H9 (cell line): Measurements from ENCODE around the gene DCAF4. TPM values are rescaled to one million over a fixed set of nuclear protein-coding genes. Genes with fewer than 3 reads are reported as not detected.
"Not testable (repeated sequence)": the region's sequence is repeated elsewhere in the genome, so short reads cannot be mapped to it uniquely, and the experiment has no call there.

Experiments used
- DNase-seq: peaks from one replicate; pipeline ENCODE4 v3.0.0-alpha.2; 2017
- H2AFZ ChIP-seq: one replicate; pipeline ENCODE4 v1.6.1; 2013; ENCODE audit warnings: mild to moderate bottlenecking, low read length, control low read depth, moderate library complexity
- H2AK5ac ChIP-seq: 2 replicates; pipeline ENCODE4 v1.6.1; 2013; ENCODE audit warnings: low read length, control low read depth, mixed read lengths; ENCODE audit not compliant: insufficient read length
- H2BK120ac ChIP-seq: one replicate; pipeline ENCODE4 v1.6.1; 2013; ENCODE audit warnings: low read depth, mild to moderate bottlenecking, low read length, control low read depth, inconsistent platforms; ENCODE audit not compliant: poor library complexity, severe bottlenecking
- H2BK12ac ChIP-seq: 2 replicates; pipeline ENCODE4 v1.6.1; 2013; ENCODE audit warnings: low read length, control low read depth, mixed read lengths, low read depth; ENCODE audit not compliant: insufficient read length
- H2BK15ac ChIP-seq: 2 replicates; pipeline ENCODE4 v1.6.1; 2013; ENCODE audit warnings: low read depth, low read length, control low read depth
- H2BK20ac ChIP-seq: one replicate; pipeline ENCODE4 v1.6.1; 2013; ENCODE audit warnings: low read depth, mild to moderate bottlenecking, low read length, control low read depth, inconsistent platforms; ENCODE audit not compliant: poor library complexity, severe bottlenecking
- H2BK5ac ChIP-seq: 2 replicates; pipeline ENCODE4 v1.6.1; 2013; ENCODE audit warnings: low read length, control low read depth, mixed read lengths; ENCODE audit not compliant: insufficient read length
- H3K14ac ChIP-seq: 2 replicates; pipeline ENCODE4 v1.6.1; 2013; ENCODE audit warnings: low read length, control low read depth; ENCODE audit not compliant: insufficient read depth
- H3K18ac ChIP-seq: 2 replicates; pipeline ENCODE4 v1.6.1; 2013; ENCODE audit warnings: low read depth, mild to moderate bottlenecking, mixed read lengths, low read length, control low read depth; ENCODE audit not compliant: insufficient read length
- H3K23ac ChIP-seq: 2 replicates; pipeline ENCODE4 v1.6.1; 2013; ENCODE audit warnings: low read length, control low read depth, mixed read lengths, low read depth; ENCODE audit not compliant: insufficient read length
- H3K23me2 ChIP-seq: 2 replicates; pipeline ENCODE4 v1.6.1; 2013; ENCODE audit warnings: low read depth, mild to moderate bottlenecking, mixed read lengths, low read length, control low read depth; ENCODE audit not compliant: insufficient read length, poor library complexity, severe bottlenecking
- H3K27ac ChIP-seq: 2 replicates; pipeline ENCODE4 v1.5.1; 2013; ENCODE audit warnings: low read length, control low read depth, mixed read lengths, low read depth; ENCODE audit not compliant: insufficient read length
- H3K27me3 ChIP-seq: 2 replicates; pipeline ENCODE4 v1.6.1; 2013; ENCODE audit warnings: low read length, control low read depth, inconsistent platforms; ENCODE audit not compliant: insufficient read depth
- H3K4ac ChIP-seq: 2 replicates; pipeline ENCODE4 v1.6.1; 2013; ENCODE audit warnings: low read depth, mild to moderate bottlenecking, control low read depth, inconsistent platforms, low read length, moderate library complexity
- H3K4me1 ChIP-seq: 2 replicates; pipeline ENCODE4 v1.6.1; 2013; ENCODE audit warnings: low read length, control low read depth, inconsistent platforms; ENCODE audit not compliant: insufficient read depth
- H3K4me2 ChIP-seq: 2 replicates; pipeline ENCODE4 v1.6.1; 2013; ENCODE audit warnings: low read length, control low read depth, mixed read lengths; ENCODE audit not compliant: insufficient read length, insufficient read depth
- H3K56ac ChIP-seq: 2 replicates; pipeline ENCODE4 v1.6.1; 2013; ENCODE audit warnings: low read depth, mild to moderate bottlenecking, mixed read lengths, low read length, control low read depth; ENCODE audit not compliant: insufficient read length
- H3K79me1 ChIP-seq: 2 replicates; pipeline ENCODE4 v1.6.1; 2013; ENCODE audit warnings: low read depth, mild to moderate bottlenecking, moderate library complexity, low read length, control low read depth, inconsistent platforms; ENCODE audit not compliant: insufficient read depth, poor library complexity, severe bottlenecking
- H3K79me2 ChIP-seq: 2 replicates; pipeline ENCODE4 v1.6.1; 2013; ENCODE audit warnings: low read length, control low read depth, inconsistent platforms; ENCODE audit not compliant: insufficient read depth
- H3K9ac ChIP-seq: 2 replicates; pipeline ENCODE4 v1.6.1; 2013; ENCODE audit warnings: low read length, control low read depth, mixed read lengths; ENCODE audit not compliant: insufficient read length; ENCODE audit errors: extremely low read depth
- H3K9me3 ChIP-seq: one replicate; pipeline ENCODE4 v1.6.1; 2013; ENCODE audit warnings: low read depth, low read length, inconsistent platforms; ENCODE audit not compliant: control insufficient read depth
- H3T11ph ChIP-seq: one replicate; pipeline ENCODE4 v1.6.1; 2013; ENCODE audit warnings: mild to moderate bottlenecking, low read length, control low read depth, inconsistent platforms
- H4K20me1 ChIP-seq: one replicate; pipeline ENCODE4 v1.6.1; 2013; ENCODE audit not compliant: control insufficient read depth, insufficient read length, insufficient read depth
- H4K5ac ChIP-seq: 2 replicates; pipeline ENCODE4 v1.6.1; 2013; ENCODE audit warnings: low read depth, mild to moderate bottlenecking, mixed read lengths, low read length, control low read depth; ENCODE audit not compliant: insufficient read length
- H4K8ac ChIP-seq: replicated peaks from 2 replicates; pipeline ENCODE4 v1.6.1; 2013; ENCODE audit warnings: low read length, control low read depth, mixed read lengths, low read depth; ENCODE audit not compliant: insufficient read length
- H4K91ac ChIP-seq: 2 replicates; pipeline ENCODE4 v1.6.1; 2013; ENCODE audit warnings: low read depth, mild to moderate bottlenecking, moderate library complexity, mixed read lengths, low read length, control low read depth; ENCODE audit not compliant: insufficient read length
- H3K27ac Mint-ChIP-seq, 3 experiments: 2 replicates in 2 of 3; 3 replicates in 1 of 3; pipeline ENCODE4 v1.8.0; 2020 to 2021; ENCODE audit warnings: mixed read lengths in 3 of 3, mild to moderate bottlenecking in 1 of 3, moderate library complexity in 1 of 3
- H3K27me3 Mint-ChIP-seq: 2 replicates; pipeline ENCODE4 v1.8.0; 2021; ENCODE audit warnings: low read depth, mild to moderate bottlenecking, moderate library complexity, mixed read lengths
- H3K36me3 Mint-ChIP-seq, 3 experiments: 2 replicates in 2 of 3; 3 replicates in 1 of 3; pipeline ENCODE4 v1.8.0; 2020 to 2021; ENCODE audit warnings: low read depth in 3 of 3, mixed read lengths in 3 of 3; ENCODE audit not compliant: insufficient read depth in 1 of 3
- H3K4me1 Mint-ChIP-seq, 2 experiments: 2 replicates each; pipeline ENCODE4 v1.8.0; 2020; ENCODE audit warnings: mixed read lengths in 2 of 2
- H3K4me3 Mint-ChIP-seq, 2 experiments: 2 replicates in 1 of 2; 3 replicates in 1 of 2; pipeline ENCODE4 v1.8.0; 2020 to 2021; ENCODE audit warnings: mild to moderate bottlenecking in 2 of 2, mixed read lengths in 2 of 2, moderate library complexity in 1 of 2
- H3K9me3 Mint-ChIP-seq, 2 experiments: 2 replicates in 1 of 2; 3 replicates in 1 of 2; pipeline ENCODE4 v1.8.0; 2020; ENCODE audit warnings: mild to moderate bottlenecking in 2 of 2, mixed read lengths in 2 of 2, moderate library complexity in 1 of 2
- CTCF ChIP-seq: fragments of 200-600 bp; sonication (generic); conservative IDR thresholded peaks from 3 replicates; pipeline ENCODE4 v1.8.0; 2021; ENCODE audit warnings: antibody characterized with exemption, mild to moderate bottlenecking
- WGBS: extraction: QIAGEN DNeasy Blood & Tissue Kit; methylation state at CpG from one replicate; pipeline ENCODE4 v1.1.7; 2013; ENCODE audit warnings: missing lambda C conversion rate, low lambda C conversion rate, mixed read lengths; ENCODE audit not compliant: insufficient read length; ENCODE audit errors: extremely low coverage; 5-methylcytosine and 5-hydroxymethylcytosine counted together
- total RNA-seq: library from RNA; stranded (reverse); gene quantifications from 2 replicates; pipeline ENCODE4 v1.2.1, GENCODE V29; 2021

DCAF4 gene
- total RNA-seq, 1 experiment from 2014 or later = 32.0 TPM

- Histone ChIP-seq H3K18ac (no peak overlapping the region), H3K4me2 (no peak overlapping the region), H2AFZ (no peak overlapping the region), H2AK5ac (no peak overlapping the region), H4K91ac (no peak overlapping the region), H3K23ac (no peak overlapping the region), H3T11ph (no peak overlapping the region), H3K23me2 (no peaks in the 10 kb centered on the region), H2BK5ac (no peak overlapping the region), H4K8ac (no peak overlapping the region), H4K5ac (no peak overlapping the region), H3K27me3 (no peaks in the 10 kb centered on the region), H2BK20ac (no peak overlapping the region), H3K79me2 (no peaks in the 10 kb centered on the region), H2BK15ac (no peak overlapping the region), H3K9me3 (no peaks in the 10 kb centered on the region), H3K56ac (no peak overlapping the region), H2BK12ac (no peak overlapping the region), H3K9ac (no peak overlapping the region), H3K4me1 (no peaks in the 10 kb centered on the region), H3K4ac (no peak overlapping the region), H3K79me1 (no peaks in the 10 kb centered on the region), H3K14ac (no peak overlapping the region), H3K27ac (no peak overlapping the region), H4K20me1 (no peaks in the 10 kb centered on the region), H2BK120ac (no peak overlapping the region)
- H3K27me3 Mint-ChIP-seq = peaks cover 3% of the 10 kb centered on the region; the same call in 1 of the 2 replicates
- peaks cover 2 to 46% (median 14%) of the 10 kb centered on the region in 3 experiments for H3K36me3 Mint-ChIP-seq
- no peak for DNase-seq
- H3K4me3 Mint-ChIP-seq = no peak overlapping the region
- no CpG with 5 or more reads among the region's 10 CpGs for WGBS
- H3K9me3 Mint-ChIP-seq = no peaks in the 10 kb centered on the region; a peak in 2 of 5 replicates
- no peak for TF ChIP-seq CTCF
- H3K4me1 Mint-ChIP-seq = peaks cover 0 to 3% of the 10 kb centered on the region in 2 experiments; a peak in 1 of 4 replicates
- H3K27ac Mint-ChIP-seq = peak overlapping the region in 2 of 3 experiments; percentile 14 to 63; a peak in 1 of 7 replicates
Observed at GRCh38 chr14:72961579-72962335, 35.5 kb downstream of the DCAF4 start.

- not testable (repeated sequence) for H3K27ac ChIP-seq, H2BK15ac ChIP-seq, H2BK5ac ChIP-seq, H3K9me3 ChIP-seq, H4K5ac ChIP-seq, H2BK12ac ChIP-seq, H2AK5ac ChIP-seq, H2BK20ac ChIP-seq, H3K9me3 Mint-ChIP-seq, H3K23me2 ChIP-seq, H4K8ac ChIP-seq, H3K56ac ChIP-seq, H3K14ac ChIP-seq, H3T11ph ChIP-seq, H3K23ac ChIP-seq, H3K4me1 ChIP-seq, H3K79me2 ChIP-seq, H3K4ac ChIP-seq, H3K79me1 ChIP-seq, H3K4me3 Mint-ChIP-seq, H4K20me1 ChIP-seq, H3K27me3 Mint-ChIP-seq, DNase-seq, H2BK120ac ChIP-seq, H3K4me2 ChIP-seq, H4K91ac ChIP-seq, H3K27me3 ChIP-seq, H3K9ac ChIP-seq, H2AFZ ChIP-seq, H3K4me1 Mint-ChIP-seq, H3K18ac ChIP-seq
- H3K27ac Mint-ChIP-seq = peak overlapping the region in 2 of 3 experiments; percentile 25 to 63; a peak in 1 of 7 replicates
- no CpG with 5 or more reads among the region's 10 CpGs for WGBS
- peaks cover 2 to 43% (median 14%) of the 10 kb centered on the region in 3 experiments for H3K36me3 Mint-ChIP-seq
Observed at GRCh38 chr14:72962336-72962754, 36.1 kb downstream of the DCAF4 start.
